ENCODE measurements around the gene TGFBR2.

TGFBR2 gene

DNA sequence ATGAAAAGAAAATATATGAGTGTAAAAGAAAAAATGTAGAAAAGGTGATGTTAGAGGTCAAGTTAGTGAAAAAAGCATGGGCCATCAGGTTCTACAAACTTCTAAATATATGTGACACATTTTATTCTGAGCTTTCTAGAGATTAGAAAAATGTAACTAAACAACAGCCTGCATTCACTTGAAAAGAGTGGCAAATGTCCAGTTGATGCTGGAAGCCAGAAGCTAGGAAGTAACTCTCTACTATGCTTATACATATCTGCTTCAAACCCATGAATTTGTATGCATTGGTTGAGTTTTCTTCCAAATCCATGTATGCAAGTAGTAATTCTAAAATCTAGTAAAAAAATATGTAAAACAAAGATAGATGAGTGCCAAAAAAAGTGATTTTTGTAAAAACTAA, 123.5 kb downstream of the TGFBR2 start (continued):
- TF ChIP-seq, protein P1, sequence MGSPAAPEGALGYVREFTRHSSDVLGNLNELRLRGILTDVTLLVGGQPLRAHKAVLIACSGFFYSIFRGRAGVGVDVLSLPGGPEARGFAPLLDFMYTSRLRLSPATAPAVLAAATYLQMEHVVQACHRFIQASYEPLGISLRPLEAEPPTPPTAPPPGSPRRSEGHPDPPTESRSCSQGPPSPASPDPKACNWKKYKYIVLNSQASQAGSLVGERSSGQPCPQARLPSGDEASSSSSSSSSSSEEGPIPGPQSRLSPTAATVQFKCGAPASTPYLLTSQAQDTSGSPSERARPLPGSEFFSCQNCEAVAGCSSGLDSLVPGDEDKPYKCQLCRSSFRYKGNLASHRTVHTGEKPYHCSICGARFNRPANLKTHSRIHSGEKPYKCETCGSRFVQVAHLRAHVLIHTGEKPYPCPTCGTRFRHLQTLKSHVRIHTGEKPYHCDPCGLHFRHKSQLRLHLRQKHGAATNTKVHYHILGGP (tag by site-specific recombination; IDR thresholded peaks at IDR 0.05), result no peak
- TF ChIP-seq ZNF211 (tag by site-specific recombination; IDR thresholded peaks at IDR 0.05; ENCODE audit: low read depth), result no peak
- TF ChIP-seq ZNF311 (tag by site-specific recombination; IDR thresholded peaks at IDR 0.05; ENCODE audit: borderline replicate concordance), result no peak
- no peak for TF ChIP-seq ZBTB1 (tag by site-specific recombination; IDR thresholded peaks at IDR 0.05)
- TF ChIP-seq, protein P2, sequence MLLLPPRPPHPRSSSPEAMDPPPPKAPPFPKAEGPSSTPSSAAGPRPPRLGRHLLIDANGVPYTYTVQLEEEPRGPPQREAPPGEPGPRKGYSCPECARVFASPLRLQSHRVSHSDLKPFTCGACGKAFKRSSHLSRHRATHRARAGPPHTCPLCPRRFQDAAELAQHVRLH (tag by site-specific recombination; IDR thresholded peaks at IDR 0.05), result no peak
- TF ChIP-seq MZF1 (tag by site-specific recombination; IDR thresholded peaks at IDR 0.05; ENCODE audit: borderline replicate concordance), result no peak
- TF ChIP-seq ZNF324 (tag by site-specific recombination; IDR thresholded peaks at IDR 0.05), result no peak
- TF ChIP-seq, protein P3, sequence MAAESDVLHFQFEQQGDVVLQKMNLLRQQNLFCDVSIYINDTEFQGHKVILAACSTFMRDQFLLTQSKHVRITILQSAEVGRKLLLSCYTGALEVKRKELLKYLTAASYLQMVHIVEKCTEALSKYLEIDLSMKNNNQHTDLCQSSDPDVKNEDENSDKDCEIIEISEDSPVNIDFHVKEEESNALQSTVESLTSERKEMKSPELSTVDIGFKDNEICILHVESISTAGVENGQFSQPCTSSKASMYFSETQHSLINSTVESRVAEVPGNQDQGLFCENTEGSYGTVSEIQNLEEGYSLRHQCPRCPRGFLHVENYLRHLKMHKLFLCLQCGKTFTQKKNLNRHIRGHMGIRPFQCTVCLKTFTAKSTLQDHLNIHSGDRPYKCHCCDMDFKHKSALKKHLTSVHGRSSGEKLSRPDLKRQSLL (tag by site-specific recombination; IDR thresholded peaks at IDR 0.05), result no peak
- no peak for TF ChIP-seq ZNF837 (tag by site-specific recombination; IDR thresholded peaks at IDR 0.05)
- no peak for TF ChIP-seq ZNF621 (tag by site-specific recombination; IDR thresholded peaks at IDR 0.05)

DNA sequence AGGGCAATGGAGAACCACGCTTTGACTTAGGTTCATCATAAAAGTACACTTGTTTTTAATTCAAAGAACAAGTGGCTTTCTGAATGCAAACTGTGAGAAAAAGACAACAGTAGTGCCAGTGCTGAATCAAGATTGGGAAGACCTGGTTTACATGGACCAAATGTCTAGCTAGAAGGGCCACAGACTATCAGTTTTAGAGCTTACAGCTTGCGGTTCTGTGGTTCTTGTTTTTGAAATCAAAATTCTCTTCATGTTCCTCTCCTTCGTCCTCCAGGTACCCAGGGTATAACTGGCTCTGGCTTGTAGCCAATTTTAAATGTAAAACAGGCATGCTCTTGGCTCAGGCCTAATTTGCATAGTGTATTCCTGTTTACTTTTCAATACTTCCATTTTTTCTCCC, 124.6 kb downstream of the TGFBR2 start:
- Histone ChIP-seq H3K4me3 (ENCODE audit: low read depth, low read length) (no peak overlapping the region), H3K4me1 (ENCODE audit: control insufficient read depth, insufficient read depth, low read length) (no peaks in the 10 kb centered on the region), H3K9me3 (ENCODE audit: control insufficient read depth, insufficient read depth, low read depth, low read length) (no peaks in the 10 kb centered on the region), H3K27ac (ENCODE audit: extremely low read depth, low read depth, low read length) (no peak overlapping the region), H3K36me3 (ENCODE audit: control insufficient read depth in 2 of 2, insufficient read depth in 1 of 2, low read length in 2 of 2) (no peaks in the 10 kb centered on the region)
- TF ChIP-seq ZNF223 (tag by site-specific recombination; IDR thresholded peaks at IDR 0.05) (no peak), ZNF133 (tag by site-specific recombination; IDR thresholded peaks at IDR 0.05) (0 out of 2 replicates have a peak, but pooled peaks have one; percentile 28)
- CTCF ChIA-PET, result no interaction called here
- POLR2A ChIA-PET, result no interaction called here

DNA sequence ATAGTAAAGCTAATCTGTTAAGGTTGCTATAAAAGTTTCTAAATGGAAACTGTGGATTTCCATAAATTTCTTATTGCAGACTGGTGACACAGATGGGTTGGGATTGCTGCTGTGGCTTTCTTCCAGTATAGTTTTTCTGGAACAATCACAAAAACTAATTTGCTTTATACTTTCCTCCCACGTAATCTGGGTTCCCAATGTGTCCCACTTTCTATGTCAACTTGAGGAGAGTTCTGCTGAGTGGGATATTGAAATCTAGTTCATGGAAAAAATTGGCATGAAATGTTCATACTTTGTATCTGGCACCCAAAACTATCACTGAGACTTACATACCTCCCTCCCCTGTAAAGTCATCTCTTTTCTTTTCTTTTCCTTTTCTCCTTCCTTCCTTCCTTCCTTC, 126.8 kb downstream of the TGFBR2 start:
- H3K27ac ChIP-seq (ENCODE audit: extremely low read depth, low read depth, low read length), result no peak overlapping the region
- ChIA-PET POLR2A (no interaction called here), CTCF (no interaction called here)
- no peak for TF ChIP-seq GLI2 (tag by site-specific recombination; IDR thresholded peaks at IDR 0.05; ENCODE audit: borderline replicate concordance, low read depth)
- TF ChIP-seq ZNF211 (tag by site-specific recombination; IDR thresholded peaks at IDR 0.05; ENCODE audit: low read depth), result no peak
- peak; percentile 81; the same call in 1 of the 2 replicates for TF ChIP-seq ZNF366 (tag by site-specific recombination; conservative IDR thresholded peaks at IDR 0.05)
- TF ChIP-seq, protein P4, sequence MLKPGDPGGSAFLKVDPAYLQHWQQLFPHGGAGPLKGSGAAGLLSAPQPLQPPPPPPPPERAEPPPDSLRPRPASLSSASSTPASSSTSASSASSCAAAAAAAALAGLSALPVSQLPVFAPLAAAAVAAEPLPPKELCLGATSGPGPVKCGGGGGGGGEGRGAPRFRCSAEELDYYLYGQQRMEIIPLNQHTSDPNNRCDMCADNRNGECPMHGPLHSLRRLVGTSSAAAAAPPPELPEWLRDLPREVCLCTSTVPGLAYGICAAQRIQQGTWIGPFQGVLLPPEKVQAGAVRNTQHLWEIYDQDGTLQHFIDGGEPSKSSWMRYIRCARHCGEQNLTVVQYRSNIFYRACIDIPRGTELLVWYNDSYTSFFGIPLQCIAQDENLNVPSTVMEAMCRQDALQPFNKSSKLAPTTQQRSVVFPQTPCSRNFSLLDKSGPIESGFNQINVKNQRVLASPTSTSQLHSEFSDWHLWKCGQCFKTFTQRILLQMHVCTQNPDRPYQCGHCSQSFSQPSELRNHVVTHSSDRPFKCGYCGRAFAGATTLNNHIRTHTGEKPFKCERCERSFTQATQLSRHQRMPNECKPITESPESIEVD (tag by site-specific recombination; IDR thresholded peaks at IDR 0.05), result no peak
- TF ChIP-seq, protein P5, sequence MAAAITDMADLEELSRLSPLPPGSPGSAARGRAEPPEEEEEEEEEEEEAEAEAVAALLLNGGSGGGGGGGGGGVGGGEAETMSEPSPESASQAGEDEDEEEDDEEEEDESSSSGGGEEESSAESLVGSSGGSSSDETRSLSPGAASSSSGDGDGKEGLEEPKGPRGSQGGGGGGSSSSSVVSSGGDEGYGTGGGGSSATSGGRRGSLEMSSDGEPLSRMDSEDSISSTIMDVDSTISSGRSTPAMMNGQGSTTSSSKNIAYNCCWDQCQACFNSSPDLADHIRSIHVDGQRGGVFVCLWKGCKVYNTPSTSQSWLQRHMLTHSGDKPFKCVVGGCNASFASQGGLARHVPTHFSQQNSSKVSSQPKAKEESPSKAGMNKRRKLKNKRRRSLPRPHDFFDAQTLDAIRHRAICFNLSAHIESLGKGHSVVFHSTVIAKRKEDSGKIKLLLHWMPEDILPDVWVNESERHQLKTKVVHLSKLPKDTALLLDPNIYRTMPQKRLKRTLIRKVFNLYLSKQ (tag by site-specific recombination; IDR thresholded peaks at IDR 0.05; ENCODE audit: borderline replicate concordance), result no peak
- no peak for TF ChIP-seq ZNF660 (tag by site-specific recombination; IDR thresholded peaks at IDR 0.05)
- no peak for TF ChIP-seq ZNF248 (tag by site-specific recombination; IDR thresholded peaks at IDR 0.05)
- no peak overlapping the region for H3K4me3 ChIP-seq (ENCODE audit: low read depth, low read length)
- no peaks in the 10 kb centered on the region for H3K4me1 ChIP-seq (ENCODE audit: control insufficient read depth, insufficient read depth, low read length)
- no peaks in the 10 kb centered on the region for H3K9me3 ChIP-seq (ENCODE audit: control insufficient read depth, insufficient read depth, low read depth, low read length)
- no peaks in the 10 kb centered on the region for H3K36me3 ChIP-seq (ENCODE audit: control insufficient read depth in 2 of 2, insufficient read depth in 1 of 2, low read length in 2 of 2)

Measured in HEK293 (cell line).